GM23338 (cell line): Measurements from ENCODE around the gene OTOGL. TPM values are rescaled to one million over a fixed set of nuclear protein-coding genes. Genes with fewer than 3 reads are reported as not detected.
"Not testable (repeated sequence)": the region's sequence is repeated elsewhere in the genome, so short reads cannot be mapped to it uniquely, and the experiment has no call there.

ENCODE experiments used
- ATAC-seq: fragments of 200-7000 bp; cut with Tn5 transposase; 3 replicates; pipeline ENCODE4 v1.9.1; 2020
- DNase-seq: peaks from one replicate; pipeline ENCODE4 v3.0.0-alpha.2; 2015; ENCODE audit warnings: low spot score
- H2AFZ ChIP-seq: fragments of 200-600 bp; sonication (generic); 2 replicates; pipeline ENCODE4 v1.8.0; 2016; ENCODE audit warnings: antibody characterized with exemption, mild to moderate bottlenecking, moderate library complexity
- H3F3A ChIP-seq: fragments of 200-600 bp; sonication (generic); replicated peaks from 2 replicates; pipeline ENCODE4 v1.8.0; 2017; ENCODE audit warnings: antibody characterized with exemption, mixed run types, low read depth
- H3K27ac ChIP-seq: fragments of 200-600 bp; sonication (generic); 2 replicates; pipeline ENCODE4 v1.6.1; 2016; ENCODE audit warnings: low read depth
- H3K27me3 ChIP-seq: fragments of 200-600 bp; sonication (generic); 2 replicates; pipeline ENCODE4 v1.8.0; 2016; ENCODE audit warnings: mild to moderate bottlenecking, mixed run types, moderate library complexity; ENCODE audit not compliant: insufficient read depth
- H3K36me3 ChIP-seq: fragments of 200-600 bp; sonication (generic); 2 replicates; pipeline ENCODE4 v1.8.0; 2016; ENCODE audit warnings: mild to moderate bottlenecking; ENCODE audit not compliant: insufficient read depth
- H3K4me1 ChIP-seq: fragments of 200-600 bp; sonication (generic); 2 replicates; pipeline ENCODE4 v1.8.0; 2016; ENCODE audit warnings: mild to moderate bottlenecking, moderate library complexity; ENCODE audit not compliant: insufficient read depth
- H3K4me2 ChIP-seq: fragments of 200-600 bp; sonication (generic); 2 replicates; pipeline ENCODE4 v1.7.1; 2017; ENCODE audit warnings: mixed run types
- H3K4me3 ChIP-seq: fragments of 200-600 bp; sonication (generic); 2 replicates; pipeline ENCODE4 v1.6.1; 2016; ENCODE audit warnings: mixed run types
- H3K79me2 ChIP-seq: fragments of 200-600 bp; sonication (generic); replicated peaks from 2 replicates; pipeline ENCODE4 v1.8.0; 2017; ENCODE audit warnings: mild to moderate bottlenecking; ENCODE audit not compliant: insufficient read depth
- H3K9me2 ChIP-seq: fragments of 200-600 bp; sonication (generic); 2 replicates; pipeline ENCODE4 v1.8.0; 2017; ENCODE audit not compliant: insufficient read depth
- H4K20me1 ChIP-seq: fragments of 200-600 bp; sonication (generic); replicated peaks from 2 replicates; pipeline ENCODE4 v1.8.0; 2017; ENCODE audit warnings: mild to moderate bottlenecking; ENCODE audit not compliant: insufficient read depth
- H3K27ac Mint-ChIP-seq: 2 replicates; pipeline ENCODE4 v1.8.0; 2020; ENCODE audit warnings: inconsistent platforms, mild to moderate bottlenecking, moderate library complexity, mixed read lengths
- H3K27me3 Mint-ChIP-seq: 3 replicates; pipeline ENCODE4 v1.8.0; 2022; ENCODE audit warnings: low read depth, mild to moderate bottlenecking, moderate library complexity, mixed read lengths, inconsistent platforms; ENCODE audit not compliant: insufficient read depth, poor library complexity
- H3K36me3 Mint-ChIP-seq: 3 replicates; pipeline ENCODE4 v1.8.0; 2021; ENCODE audit warnings: low read depth, mild to moderate bottlenecking, inconsistent platforms, moderate library complexity, mixed read lengths
- H3K4me1 Mint-ChIP-seq: 3 replicates; pipeline ENCODE4 v1.8.0; 2020; ENCODE audit warnings: mild to moderate bottlenecking, inconsistent platforms, mixed read lengths
- H3K4me3 Mint-ChIP-seq: 3 replicates; pipeline ENCODE4 v1.8.0; 2021; ENCODE audit warnings: moderate library complexity, mild to moderate bottlenecking, inconsistent platforms, mixed read lengths
- H3K9me3 Mint-ChIP-seq: 3 replicates; pipeline ENCODE4 v1.8.0; 2020; ENCODE audit warnings: moderate library complexity, mild to moderate bottlenecking, inconsistent platforms, mixed read lengths
- CREB1 ChIP-seq: fragments of 250-450 bp; sonication (Bioruptor Pico); IDR thresholded peaks from 2 replicates; pipeline ENCODE4 v1.5.0; 2020; ENCODE audit warnings: low read depth, mild to moderate bottlenecking, moderate library complexity
- ETS1 ChIP-seq: IDR thresholded peaks from 2 replicates; pipeline ENCODE4 v1.6.1; 2016; ENCODE audit warnings: antibody characterized with exemption
- EZH2 ChIP-seq: fragments of 200-600 bp; sonication (generic); IDR thresholded peaks from one replicate; pipeline ENCODE4 v1.8.0; 2017; ENCODE audit warnings: antibody characterized with exemption, mild to moderate bottlenecking, low read depth; ENCODE audit not compliant: unreplicated experiment
- EZH2phosphoT487 ChIP-seq: fragments of 200-600 bp; sonication (generic); IDR thresholded peaks from one replicate; pipeline ENCODE4 v1.8.1; 2018; ENCODE audit warnings: antibody characterized with exemption; ENCODE audit not compliant: unreplicated experiment
- JUNB ChIP-seq: IDR thresholded peaks from one replicate; pipeline ENCODE4 v1.6.1; 2016; ENCODE audit warnings: antibody characterized with exemption; ENCODE audit not compliant: unreplicated experiment
- STAT1 ChIP-seq: IDR thresholded peaks from one replicate; pipeline ENCODE4 v1.6.1; 2016; ENCODE audit warnings: antibody characterized with exemption; ENCODE audit not compliant: unreplicated experiment
- polyA plus RNA-seq: library from polyadenylated mRNA; unstranded; fragments of >200 nt; fragmentation: Nextera tagmentation; extraction: Ambion mirVana; gene quantifications from 2 replicates; pipeline ENCODE4 v1.2.1, GENCODE V29; 2016
- total RNA-seq: library from RNA; depleted of rRNA; stranded (reverse); fragments of >200 nt; shearing (Covaris generic); gene quantifications from 2 replicates; pipeline ENCODE4 v1.2.3, GENCODE V29; 2014

The OTOGL gene
- total and polyA plus RNA-seq, 2 experiments from 2014 or later: 0.36 to 0.66 TPM

GRCh38 chr12:80241576-80242273 lies 142.4 kb downstream of the OTOGL start (continued):
- no peak for TF ChIP-seq CREB1 (CRISPR knock-in tag)
- no peak for TF ChIP-seq ETS1
- TF ChIP-seq EZH2: no peak
- TF ChIP-seq JUNB: no peak

GRCh38 chr12:80242321-80242720 lies 143.0 kb downstream of the OTOGL start:
- Histone ChIP-seq H3K4me2 (0 out of 2 replicates have a peak overlapping the region, but pooled peaks have one; percentile 33), H3K27ac (no peak overlapping the region), H3K9me2 (no peaks in the 10 kb centered on the region), H3K79me2 (no peaks in the 10 kb centered on the region), H3K27me3 (no peaks in the 10 kb centered on the region), H2AFZ (no peak overlapping the region; the same call in 1 of the 2 replicates), H3F3A (no peaks in the 10 kb centered on the region), H3K4me1 (0 out of 2 replicates have a peak, but pooled peaks cover 5% of the 10 kb centered on the region), H4K20me1 (no peaks in the 10 kb centered on the region), H3K4me3 (no peak overlapping the region), H3K36me3 (no peaks in the 10 kb centered on the region; the same call in 1 of the 2 replicates)
- H3K4me3 Mint-ChIP-seq: no peak overlapping the region
- H3K36me3 Mint-ChIP-seq: no peaks in the 10 kb centered on the region
- no peaks in the 10 kb centered on the region for H3K9me3 Mint-ChIP-seq
- DNase-seq (no peak), ATAC-seq (no peak)
- H3K27me3 Mint-ChIP-seq: no peaks in the 10 kb centered on the region
- H3K27ac Mint-ChIP-seq: no peak overlapping the region
- TF ChIP-seq STAT1: no peak
- peaks cover 10% of the 10 kb centered on the region for H3K4me1 Mint-ChIP-seq

- H2AFZ ChIP-seq: peak overlapping the region; percentile 69; the same call in 1 of the 2 replicates
- 0 out of 2 replicates have a peak overlapping the region, but pooled peaks have one; percentile 0 for H3K27ac ChIP-seq
- not testable (repeated sequence) for H3K79me2 ChIP-seq, H3K27me3 ChIP-seq, H3K4me1 Mint-ChIP-seq, H3K9me2 ChIP-seq, H3K27me3 Mint-ChIP-seq, H3K4me1 ChIP-seq, H3K9me3 Mint-ChIP-seq, H4K20me1 ChIP-seq, H3K27ac Mint-ChIP-seq, H3K36me3 Mint-ChIP-seq, ATAC-seq, H3K36me3 ChIP-seq, H3F3A ChIP-seq
- DNase-seq: peak; percentile 22
- H3K4me2 ChIP-seq: peak overlapping the region; percentile 34
- peak overlapping the region; percentile 54 for H3K4me3 Mint-ChIP-seq
- H3K4me3 ChIP-seq: peak overlapping the region; percentile 68
These were observed 150.2 kb downstream of the OTOGL start for GRCh38 chr12:80249581-80249980.

GRCh38 chr12:80257920-80258319 lies 158.6 kb downstream of the OTOGL start:
- Histone ChIP-seq H3K27ac (no peak overlapping the region), H3K79me2 (no peaks in the 10 kb centered on the region), H3K9me2 (no peaks in the 10 kb centered on the region), H3K4me3 (no peak overlapping the region), H3K4me2 (no peak overlapping the region), H2AFZ (no peak overlapping the region), H3F3A (no peaks in the 10 kb centered on the region), H3K36me3 (no peaks in the 10 kb centered on the region), H3K27me3 (no peaks in the 10 kb centered on the region), H3K4me1 (no peaks in the 10 kb centered on the region), H4K20me1 (no peaks in the 10 kb centered on the region)
- DNase-seq (no peak), ATAC-seq (no peak)
- H3K27ac Mint-ChIP-seq: no peak overlapping the region
- no peak overlapping the region for H3K4me3 Mint-ChIP-seq
- no peaks in the 10 kb centered on the region for H3K36me3 Mint-ChIP-seq
- no peaks in the 10 kb centered on the region for H3K27me3 Mint-ChIP-seq
- no peaks in the 10 kb centered on the region for H3K9me3 Mint-ChIP-seq
- no peaks in the 10 kb centered on the region for H3K4me1 Mint-ChIP-seq
- no peak for TF ChIP-seq EZH2phosphoT487
- no peak for TF ChIP-seq ETS1
